Measurements from ENCODE around the gene KIAA1958.
"Not testable (repeated sequence)": the region's sequence is repeated elsewhere in the genome, so short reads cannot be mapped to it uniquely, and the experiment has no call there.

Gene KIAA1958

GRCh38 chr9:112669326-112669725, 182.7 kb downstream of the KIAA1958 start:
- no peak for DNase-seq

GRCh38 chr9:112670991-112671625, 184.5 kb downstream of the KIAA1958 start:
- no peak for DNase-seq

- DNase-seq = not testable (repeated sequence)
Measured at GRCh38 chr9:112673221-112673620, 186.6 kb downstream of the KIAA1958 start.

GRCh38 chr9:112677040-112677439, 190.4 kb downstream of the KIAA1958 start:
- no peak for DNase-seq

- no peak for DNase-seq
Measured at GRCh38 chr9:112680731-112681402, 194.2 kb downstream of the KIAA1958 start.

DNA sequence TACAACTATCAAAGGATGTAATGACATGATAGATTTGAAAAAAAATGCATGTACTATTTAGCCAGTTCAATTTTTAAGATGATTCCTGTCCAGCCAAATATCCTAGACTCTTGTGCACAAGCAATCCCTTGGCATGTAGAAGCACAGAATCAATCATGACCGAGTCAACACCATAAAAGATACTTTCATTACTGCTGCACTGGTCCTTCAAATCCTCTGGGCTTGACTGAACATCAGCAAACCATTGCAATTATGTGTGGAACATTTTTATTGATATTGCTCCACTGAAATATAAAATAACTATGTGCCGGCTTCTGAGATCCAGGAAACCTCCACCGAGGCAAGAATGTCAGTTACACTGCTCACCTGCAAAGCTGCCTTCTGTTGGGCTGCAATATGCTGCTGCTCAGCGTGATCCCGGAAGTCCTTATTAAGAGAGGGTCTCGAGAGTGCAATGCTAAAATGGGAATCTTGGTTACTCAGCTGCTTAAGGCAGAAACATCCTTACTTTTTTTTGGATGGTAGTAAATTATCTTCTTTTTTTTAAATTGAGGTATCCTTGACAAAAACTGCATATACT, 202.6 kb downstream of the KIAA1958 start:
- DNase-seq = no peak

DNA sequence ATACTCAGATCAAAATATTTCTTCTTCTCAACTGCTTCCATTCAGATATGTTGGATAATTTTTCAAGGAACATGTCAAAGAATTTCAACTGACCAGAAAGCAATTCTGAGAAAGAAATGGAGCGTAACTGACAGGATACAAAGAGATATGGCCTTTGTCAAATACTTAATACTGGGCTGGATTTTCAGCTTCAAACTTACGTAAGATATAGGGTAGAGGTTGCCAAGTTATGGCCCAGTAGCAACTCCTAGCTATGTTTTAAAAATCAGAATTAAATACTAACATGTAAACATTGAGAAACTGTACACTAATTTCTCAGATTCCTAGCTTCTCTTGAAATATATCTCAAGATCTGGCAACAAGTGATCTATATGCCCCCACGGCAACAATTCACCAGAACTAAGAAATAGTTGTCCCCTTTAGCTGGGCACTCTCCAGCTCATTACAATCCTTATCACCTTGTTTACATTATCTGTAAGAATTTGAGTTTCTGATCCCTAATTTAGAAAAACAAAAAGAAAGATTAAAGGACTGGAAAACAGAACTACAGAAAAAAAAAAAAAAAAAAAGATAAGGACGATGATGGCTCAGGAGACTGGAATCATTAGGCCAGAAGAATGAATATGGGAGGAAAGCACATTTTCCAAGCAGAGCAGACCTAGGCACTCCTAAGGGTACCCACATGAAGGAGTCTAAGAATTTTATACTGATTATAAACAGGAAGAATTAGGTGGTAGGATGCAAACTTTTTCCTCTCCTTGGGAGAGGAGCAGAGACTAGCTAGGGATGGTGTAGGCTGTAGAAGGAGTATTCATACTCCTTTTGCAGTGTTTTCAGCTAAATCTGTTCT, 208.3 kb downstream of the KIAA1958 start:
- DNase-seq = no peak

DNA sequence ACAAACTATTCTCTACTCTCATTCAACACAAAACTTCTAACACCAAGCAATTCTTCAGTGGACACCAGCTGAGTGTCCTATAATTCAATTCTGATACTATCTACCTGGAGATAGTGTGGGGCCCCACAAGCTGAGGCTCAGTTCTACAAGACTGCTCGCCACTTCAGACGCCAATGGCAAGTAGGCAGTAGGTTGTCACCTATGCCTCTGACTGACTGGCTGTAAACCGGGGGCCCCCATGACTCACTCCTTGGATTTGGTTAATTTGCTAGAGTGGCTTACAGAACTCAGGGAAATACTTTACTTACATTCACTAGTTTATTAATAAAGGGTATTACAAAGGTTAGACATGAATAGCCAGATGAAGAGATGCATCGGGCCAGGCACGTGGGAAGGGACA, 209.8 kb downstream of the KIAA1958 start:
- no peak for DNase-seq

- no peak for DNase-seq
Measured at GRCh38 chr9:112699230-112699629, 212.6 kb downstream of the KIAA1958 start.

- DNase-seq = no peak
Measured at GRCh38 chr9:112700085-112700484, 213.5 kb downstream of the KIAA1958 start.

DNA sequence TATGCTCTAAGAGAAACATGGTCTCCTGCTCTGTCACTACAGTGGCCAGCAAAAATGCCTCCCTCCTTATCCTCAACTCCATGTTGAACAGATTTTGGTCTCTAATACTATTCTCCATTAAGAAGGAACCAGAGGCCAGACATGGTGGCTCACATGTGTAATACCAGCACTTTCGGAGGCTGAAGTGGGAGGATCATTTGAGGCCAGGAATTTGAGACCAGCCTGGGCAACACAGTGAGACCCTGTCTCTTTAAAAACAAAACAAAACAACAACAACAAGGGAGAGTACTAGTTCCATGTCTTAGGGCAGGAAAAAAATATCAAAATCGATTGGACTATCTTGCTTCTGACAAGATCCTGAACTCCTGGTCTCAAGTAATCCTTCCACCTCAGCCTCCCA, 216.7 kb downstream of the KIAA1958 start:
- DNase-seq = no peak

DNA sequence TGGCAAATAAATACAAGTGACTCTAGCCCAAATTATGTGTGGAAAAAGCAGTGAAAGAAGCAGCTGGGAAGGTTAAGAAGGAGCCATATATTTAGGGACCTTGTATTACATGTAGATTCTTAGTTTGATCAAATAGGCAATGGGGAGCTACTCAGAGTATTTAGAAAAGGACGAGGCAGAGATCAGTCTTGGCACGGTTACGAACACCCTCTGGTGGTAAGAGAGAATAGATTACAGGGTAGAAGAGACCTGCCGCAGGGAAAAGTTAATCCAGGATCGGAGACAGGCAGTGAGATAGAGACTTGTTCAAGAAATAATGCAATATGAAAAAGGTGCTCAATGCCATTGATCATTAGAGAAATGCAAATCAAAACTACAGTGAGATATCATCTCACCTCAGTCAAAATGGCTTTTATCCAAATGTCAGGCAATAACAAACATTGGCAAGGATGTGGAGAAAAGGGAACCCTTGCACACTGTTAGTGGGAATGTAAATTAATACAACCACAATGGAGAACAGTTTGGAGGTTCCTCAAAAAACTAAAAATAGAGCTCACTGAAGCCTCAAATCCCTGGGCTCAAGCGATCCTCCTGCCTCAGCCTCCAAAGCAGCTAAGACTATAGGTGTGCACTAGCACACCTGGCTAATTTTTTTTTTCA, 219.3 kb downstream of the KIAA1958 start:
- no peak for DNase-seq

- DNase-seq = no peak
Measured at GRCh38 chr9:112711050-112711689, 224.5 kb downstream of the KIAA1958 start.

- DNase-seq = no peak
Measured at GRCh38 chr9:112712678-112713077, 226.1 kb downstream of the KIAA1958 start.

- peak; percentile 85 for DNase-seq
Measured at GRCh38 chr9:112717661-112718331, 231.2 kb downstream of the KIAA1958 start, which contains the start of gene INIP. INIP (minus strand) TSS chr9:112718117; CDS start chr9:112716485, 1,632 bp downstream.
